Bronchial epithelial cell (primary cell): ENCODE results near the gene RAB28. TPM values are rescaled to one million over a fixed set of nuclear protein-coding genes. Genes with fewer than 3 reads are reported as not detected.

Experiments
- DNase-seq: peaks from one replicate; pipeline ENCODE4 v3.0.0-alpha.2; 2010; ENCODE audit warnings: low read depth
- FAIRE-seq: peaks from 2 replicates; lab custom pipeline; 2011; peaks lifted over from hg19 to GRCh38; lab: Jason Lieb, UNC
- H3K27me3 ChIP-seq: 2 replicates; pipeline ENCODE4 v1.5.1; 2011; ENCODE audit warnings: low read length; ENCODE audit not compliant: control insufficient read depth, insufficient read depth
- H3K36me3 ChIP-seq: 2 replicates; pipeline ENCODE4 v1.5.1; 2011; ENCODE audit warnings: low read length; ENCODE audit not compliant: control insufficient read depth, insufficient read depth
- H3K4me3 ChIP-seq: 2 replicates; pipeline ENCODE4 v1.5.1; 2011; ENCODE audit warnings: mild to moderate bottlenecking, low read depth, low read length, control low read depth
- total RNA-seq: library from RNA; depleted of rRNA; stranded (reverse); fragments of >200 nt; gene quantifications from 2 replicates; pipeline ENCODE4 v1.2.1, GENCODE V29; 2014
- TF ChIP-seq, protein P1 (sequence below): IDR thresholded peaks from 2 replicates; pipeline ENCODE4 v1.5.1; 2011; ENCODE audit warnings: mild to moderate bottlenecking, moderate library complexity, low read length, control low read depth, inconsistent platforms; ENCODE audit not compliant: insufficient read depth, severe bottlenecking

RAB28 gene
- total RNA-seq, 1 donor from 2014 or later: 14.0 TPM

DNA sequence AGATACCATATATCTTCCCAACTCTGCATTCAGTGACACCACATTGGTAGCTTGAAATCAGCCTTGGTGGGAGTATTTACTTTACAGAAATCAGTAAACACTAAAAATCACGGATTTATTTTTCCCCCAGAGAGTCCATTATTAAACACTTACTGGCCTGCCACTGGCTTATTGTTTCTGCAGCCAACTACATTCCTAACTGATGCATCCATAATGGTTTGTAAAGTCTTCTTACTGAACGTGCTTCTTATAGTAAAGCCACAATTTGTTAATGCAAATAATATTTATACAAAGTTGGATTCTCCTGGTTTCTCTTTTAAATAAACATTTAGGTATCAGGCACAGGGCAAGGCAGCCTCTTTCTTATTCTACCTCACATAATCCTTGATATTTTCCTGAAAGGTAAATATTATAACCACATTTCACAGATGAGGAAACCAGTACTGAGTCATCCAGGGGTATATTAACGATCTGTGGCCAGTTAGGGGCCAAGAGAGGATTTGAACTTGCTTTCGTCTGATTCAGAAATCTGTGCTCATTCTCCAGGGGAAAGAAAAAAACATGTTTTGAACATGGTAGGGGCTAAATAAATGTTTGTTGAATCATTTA lies 136.5 kb downstream of the RAB28 start:
- no peak for DNase-seq
- Histone ChIP-seq H3K4me3 (no peak overlapping the region), H3K36me3 (no peaks in the 10 kb centered on the region), H3K27me3 (no peaks in the 10 kb centered on the region)
- TF ChIP-seq, protein P1, sequence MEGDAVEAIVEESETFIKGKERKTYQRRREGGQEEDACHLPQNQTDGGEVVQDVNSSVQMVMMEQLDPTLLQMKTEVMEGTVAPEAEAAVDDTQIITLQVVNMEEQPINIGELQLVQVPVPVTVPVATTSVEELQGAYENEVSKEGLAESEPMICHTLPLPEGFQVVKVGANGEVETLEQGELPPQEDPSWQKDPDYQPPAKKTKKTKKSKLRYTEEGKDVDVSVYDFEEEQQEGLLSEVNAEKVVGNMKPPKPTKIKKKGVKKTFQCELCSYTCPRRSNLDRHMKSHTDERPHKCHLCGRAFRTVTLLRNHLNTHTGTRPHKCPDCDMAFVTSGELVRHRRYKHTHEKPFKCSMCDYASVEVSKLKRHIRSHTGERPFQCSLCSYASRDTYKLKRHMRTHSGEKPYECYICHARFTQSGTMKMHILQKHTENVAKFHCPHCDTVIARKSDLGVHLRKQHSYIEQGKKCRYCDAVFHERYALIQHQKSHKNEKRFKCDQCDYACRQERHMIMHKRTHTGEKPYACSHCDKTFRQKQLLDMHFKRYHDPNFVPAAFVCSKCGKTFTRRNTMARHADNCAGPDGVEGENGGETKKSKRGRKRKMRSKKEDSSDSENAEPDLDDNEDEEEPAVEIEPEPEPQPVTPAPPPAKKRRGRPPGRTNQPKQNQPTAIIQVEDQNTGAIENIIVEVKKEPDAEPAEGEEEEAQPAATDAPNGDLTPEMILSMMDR: no peak
- FAIRE-seq: no peak

DNA sequence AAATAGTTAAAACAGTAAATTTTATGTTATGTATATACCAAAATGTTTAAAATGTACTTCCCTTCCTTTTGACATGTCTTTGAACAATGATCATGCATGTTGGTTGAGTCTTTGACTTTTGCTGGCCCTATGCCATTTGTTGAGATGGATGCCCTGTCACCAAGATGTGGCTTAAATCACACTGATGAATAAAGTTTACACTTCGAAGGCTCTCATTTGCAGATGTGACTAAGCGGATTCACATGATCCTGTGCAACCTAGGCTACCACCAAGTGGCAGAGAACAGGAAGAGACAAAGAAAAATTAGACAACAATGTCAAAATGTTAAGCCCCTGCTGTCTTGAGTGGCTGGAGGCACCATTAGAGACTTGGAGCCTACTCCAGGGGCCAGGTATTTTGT lies 139.9 kb downstream of the RAB28 start:
- FAIRE-seq: no peak
- TF ChIP-seq, protein P1: no peak
- H3K4me3 ChIP-seq: no peak overlapping the region

DNA sequence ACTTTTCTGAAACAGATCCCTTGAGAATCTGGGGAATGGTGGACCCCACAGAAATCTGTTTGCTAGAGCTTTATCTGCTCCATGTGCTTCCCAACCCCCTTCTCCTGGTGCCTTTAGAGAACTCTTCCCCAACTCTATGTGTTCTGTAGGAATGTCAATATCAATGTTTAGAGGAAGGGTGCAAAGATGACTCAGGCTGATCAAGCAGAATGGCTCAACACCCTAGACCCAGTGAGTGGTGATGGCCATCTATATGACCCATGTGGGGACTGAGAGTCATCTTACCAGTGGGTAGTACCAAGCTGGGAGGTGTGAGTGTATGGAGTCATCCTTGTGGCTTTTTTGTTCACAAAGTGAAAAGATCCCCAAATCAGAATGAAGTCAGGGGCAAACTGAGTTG lies 143.5 kb downstream of the RAB28 start:
- H3K27me3 ChIP-seq: no peaks in the 10 kb centered on the region
- TF ChIP-seq, protein P1: no peak
- H3K36me3 ChIP-seq: no peaks in the 10 kb centered on the region
- peak; percentile 92 for FAIRE-seq
- DNase-seq: no peak
- no peak overlapping the region for H3K4me3 ChIP-seq

More for the DNA sequence above, 139.9 kb downstream of the RAB28 start:
- H3K36me3 ChIP-seq: no peaks in the 10 kb centered on the region
- no peak for DNase-seq
- H3K27me3 ChIP-seq: no peaks in the 10 kb centered on the region

DNA sequence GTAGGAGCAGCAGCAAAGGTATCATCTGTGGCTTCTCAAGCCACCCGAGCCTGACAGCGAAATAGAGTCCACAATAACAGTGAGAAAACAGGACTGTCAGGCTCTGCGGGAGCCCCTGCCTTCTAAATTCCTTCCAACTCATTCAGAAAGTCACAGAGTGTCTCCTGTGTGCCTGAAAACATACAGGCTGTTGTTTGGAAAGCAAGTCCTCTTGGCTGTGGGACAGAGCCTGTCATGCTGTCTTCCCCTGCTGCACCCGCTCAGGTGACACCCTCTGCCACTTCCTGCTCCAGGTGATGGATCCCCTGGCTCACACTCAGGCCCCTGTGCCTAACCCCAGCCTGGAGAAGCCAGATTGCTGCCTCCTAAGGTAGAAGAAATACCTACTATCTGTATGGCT lies 152.3 kb downstream of the RAB28 start:
- H3K27me3 ChIP-seq: no peaks in the 10 kb centered on the region
- no peak overlapping the region for H3K4me3 ChIP-seq
- TF ChIP-seq, protein P1: no peak
- H3K36me3 ChIP-seq: no peaks in the 10 kb centered on the region
- DNase-seq (no peak), FAIRE-seq (no peak)

DNA sequence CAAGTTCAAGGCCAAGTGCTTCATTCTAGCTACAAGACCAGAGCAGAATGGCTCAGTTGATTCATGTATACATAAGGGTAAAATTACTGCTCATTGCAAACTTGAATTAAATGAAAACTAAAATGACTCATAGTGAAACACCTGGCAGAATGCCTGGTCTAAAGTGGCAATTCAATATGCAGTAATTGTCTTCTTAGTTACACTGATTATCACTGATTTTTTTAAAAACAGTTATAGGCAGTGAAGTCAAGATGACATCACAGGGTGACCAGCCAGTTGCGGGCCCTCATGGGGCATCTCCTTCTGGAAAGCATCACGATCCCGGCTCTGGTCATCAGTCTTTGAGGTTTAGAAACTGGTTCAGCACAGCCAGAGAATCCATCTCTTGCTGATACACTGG lies 154.2 kb downstream of the RAB28 start:
- Histone ChIP-seq H3K27me3 (no peaks in the 10 kb centered on the region), H3K36me3 (no peaks in the 10 kb centered on the region), H3K4me3 (no peak overlapping the region)
- DNase-seq (peak; percentile 86), FAIRE-seq (peak; percentile 58)
- TF ChIP-seq, protein P1: no peak

DNA sequence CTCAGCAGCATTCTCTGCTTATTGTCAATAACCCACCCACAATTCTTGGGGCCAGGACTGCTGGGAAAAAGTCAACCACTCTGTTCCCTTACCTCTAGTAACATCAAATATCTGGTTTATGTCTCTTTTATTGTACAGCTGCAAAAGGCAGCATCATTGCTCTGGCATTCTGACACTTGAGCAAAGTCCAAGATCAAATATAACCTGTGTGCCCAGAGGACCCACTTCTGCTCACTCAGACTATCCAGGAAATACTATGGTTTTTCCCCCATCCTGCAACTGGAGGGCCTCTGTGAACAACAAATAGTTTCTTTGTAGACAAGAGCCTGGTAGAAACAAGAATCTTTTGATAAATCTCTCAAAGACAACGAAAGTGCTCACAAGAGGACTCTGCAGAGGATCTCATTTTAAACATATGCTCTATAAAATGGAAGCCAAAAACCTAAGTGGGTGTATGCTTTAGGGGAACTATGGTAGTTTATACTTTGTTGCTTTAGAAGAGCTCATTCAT lies 154.7 kb downstream of the RAB28 start:
- no peaks in the 10 kb centered on the region for H3K36me3 ChIP-seq
- FAIRE-seq (no peak), DNase-seq (no peak)
- H3K4me3 ChIP-seq: no peak overlapping the region
- no peaks in the 10 kb centered on the region for H3K27me3 ChIP-seq
- TF ChIP-seq, protein P1: no peak
